Keratinocyte (primary cell): Measurements from ENCODE around the gene PCDH9. TPM values are rescaled to one million over a fixed set of nuclear protein-coding genes. Genes with fewer than 3 reads are reported as not detected.

Experiments
- DNase-seq: peaks from one replicate; pipeline ENCODE4 v3.0.0-alpha.2; 2011; ENCODE audit warnings: low read depth, missing footprints, low spot score
- FAIRE-seq: peaks from 2 replicates; lab custom pipeline; 2011; peaks lifted over from hg19 to GRCh38; lab: Jason Lieb, UNC
- H2AFZ ChIP-seq: 2 replicates; pipeline ENCODE4 v1.6.0; 2012; ENCODE audit warnings: low read length, control low read depth, inconsistent platforms; ENCODE audit not compliant: control insufficient read depth
- H3K27ac ChIP-seq: 2 replicates; pipeline ENCODE4 v1.5.1; 2011; ENCODE audit warnings: low read length; ENCODE audit not compliant: control insufficient read depth, insufficient read depth
- H3K27me3 ChIP-seq: 3 replicates; pipeline ENCODE4 v1.6.0; 2011; ENCODE audit warnings: low read length; ENCODE audit not compliant: control insufficient read depth, insufficient read depth; ENCODE audit errors: extremely low read depth
- H3K36me3 ChIP-seq, 2 experiments: 2 replicates in 1 of 2; 3 replicates in 1 of 2; pipeline ENCODE4 v1.5.1; 2011; ENCODE audit warnings: low read length in 2 of 2, mild to moderate bottlenecking in 1 of 2; ENCODE audit not compliant: control insufficient read depth in 2 of 2, insufficient read depth in 2 of 2; ENCODE audit errors: extremely low read depth in 1 of 2
- H3K4me1 ChIP-seq: 3 replicates; pipeline ENCODE4 v1.5.1; 2011; ENCODE audit warnings: low read length; ENCODE audit not compliant: control insufficient read depth, insufficient read depth; ENCODE audit errors: extremely low read depth
- H3K4me2 ChIP-seq: 3 replicates; pipeline ENCODE4 v1.6.0; 2011; ENCODE audit warnings: low read depth, low read length; ENCODE audit not compliant: control insufficient read depth, insufficient read depth; ENCODE audit errors: extremely low read depth
- H3K4me3 ChIP-seq, 3 experiments: fragments of 200-600 bp in 1 of 3; sonication (generic) in 1 of 3; 2 replicates in 2 of 3; 3 replicates in 1 of 3; pipeline ENCODE4 v1.5.1; 2011 to 2016; ENCODE audit warnings: low read length in 3 of 3, mild to moderate bottlenecking in 3 of 3, control low read depth in 2 of 3, inconsistent platforms in 1 of 3, low read depth in 1 of 3, mixed read lengths in 1 of 3, mixed run types in 1 of 3, moderate library complexity in 1 of 3; ENCODE audit not compliant: control insufficient read depth in 2 of 3, insufficient read depth in 2 of 3; ENCODE audit errors: extremely low read depth in 1 of 3
- H3K79me2 ChIP-seq: 2 replicates; pipeline ENCODE4 v1.6.0; 2012; ENCODE audit warnings: low read length; ENCODE audit not compliant: control insufficient read depth, insufficient read depth
- H3K9ac ChIP-seq: 3 replicates; pipeline ENCODE4 v1.6.0; 2011; ENCODE audit warnings: low read length; ENCODE audit not compliant: control insufficient read depth, insufficient read depth; ENCODE audit errors: extremely low read depth
- H3K9me1 ChIP-seq: 3 replicates; pipeline ENCODE4 v1.6.0; 2011; ENCODE audit warnings: low read length; ENCODE audit not compliant: control insufficient read depth, insufficient read depth; ENCODE audit errors: extremely low read depth
- H3K9me3 ChIP-seq: 2 replicates; pipeline ENCODE4 v1.5.1; 2012; ENCODE audit warnings: low read depth, low read length; ENCODE audit not compliant: control insufficient read depth
- H4K20me1 ChIP-seq: 3 replicates; pipeline ENCODE4 v1.6.0; 2011; ENCODE audit warnings: low read length; ENCODE audit not compliant: control insufficient read depth, insufficient read depth; ENCODE audit errors: extremely low read depth
- EZH2 ChIP-seq: IDR thresholded peaks from one replicate; pipeline ENCODE4 v1.6.1; 2012; ENCODE audit warnings: inconsistent platforms, mild to moderate bottlenecking, low read length, moderate library complexity
- dilution Hi-C: fragments of 300-500 bp; cut with MboI; formaldehyde crosslinking; loops from one replicate; pipeline ENCODE4 v1.7.0; 2020; ENCODE audit warnings: low sequenced_read_pairs; ENCODE audit not compliant: extremely low pct_ligation_motif_present
- polyA plus RNA-seq, 5 experiments: library from polyadenylated mRNA; depleted of rRNA in 3 of 5; stranded (reverse) in 3 of 5; stranded (forward) in 1 of 5; unstranded in 1 of 5; fragments of >200 nt; gene quantifications; 1 replicate in 1 of 5; 2 replicates in 3 of 5; 3 replicates in 1 of 5; pipeline versions ENCODE4 v1.2.1 to v1.2.3, GENCODE V29; 2011 to 2012; ENCODE audit warnings: missing spikeins in 2 of 5, low read depth in 1 of 5, low replicate concordance in 1 of 5
- TF ChIP-seq, protein P1 (sequence below), 3 experiments: IDR thresholded peaks in 1 of 3; conservative IDR thresholded peaks in 1 of 3; optimal IDR thresholded peaks in 1 of 3; 2 replicates in 2 of 3; 3 replicates in 1 of 3; pipeline versions ENCODE3 to v1.5.1; 2011; ENCODE audit warnings: low read length in 3 of 3, mild to moderate bottlenecking in 3 of 3, moderate library complexity in 2 of 3, control low read depth in 1 of 3, inconsistent platforms in 1 of 3; ENCODE audit not compliant: insufficient read depth in 2 of 3; ENCODE audit errors: extremely low read depth in 1 of 3

PCDH9 gene
- polyA plus RNA-seq, 1 donor (not counting 4 experiments of a cell fraction or from before 2014, with no cell fraction given), result 0.21 TPM

DNA sequence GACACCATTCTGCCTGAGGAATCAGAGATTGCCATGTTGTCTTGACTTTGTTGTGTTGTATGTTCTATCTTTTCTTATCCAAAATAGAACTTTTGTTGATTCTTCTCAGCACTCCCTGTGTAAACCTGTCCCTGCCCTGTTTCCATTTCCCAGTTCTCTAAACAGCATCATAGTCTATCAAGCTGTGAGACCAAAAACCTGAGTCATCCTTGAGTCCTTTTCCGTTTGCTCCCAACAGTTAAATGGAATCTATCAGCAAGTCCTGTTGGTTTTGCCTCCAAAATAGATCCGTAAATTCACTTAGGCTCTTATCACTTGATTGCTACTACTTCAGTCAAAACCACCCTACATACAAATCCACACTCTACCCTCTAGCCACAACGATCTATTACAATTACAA lies 667.1 kb downstream of the PCDH9 start:
- no peak overlapping the region for H3K9ac ChIP-seq

DNA sequence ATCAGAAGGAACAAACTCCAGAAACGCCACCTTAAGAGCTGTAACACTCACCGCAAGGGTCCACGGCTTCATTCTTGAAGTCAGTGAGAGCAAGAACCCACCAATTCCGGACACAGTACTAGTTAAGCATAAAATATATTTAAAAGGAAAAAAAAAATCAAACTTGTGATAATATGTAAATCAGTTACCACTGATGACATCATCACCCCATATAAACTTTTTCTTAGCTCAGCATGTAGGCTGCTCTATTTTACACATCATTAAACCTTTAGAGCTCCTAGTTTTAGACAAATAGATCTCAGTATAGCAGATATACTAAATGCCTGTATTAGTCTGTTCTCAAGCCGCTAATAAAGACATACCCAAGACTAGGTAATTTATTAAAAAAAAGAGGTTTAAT lies 668.1 kb downstream of the PCDH9 start:
- FAIRE-seq, result no peak
- H3K9me1 ChIP-seq, result no peaks in the 10 kb centered on the region

More for the DNA sequence above, 667.1 kb downstream of the PCDH9 start:
- Histone ChIP-seq H4K20me1 (no peaks in the 10 kb centered on the region), H3K36me3 (no peaks in the 10 kb centered on the region), H3K4me2 (no peak overlapping the region), H3K27me3 (no peaks in the 10 kb centered on the region), H2AFZ (no peak overlapping the region), H3K4me1 (no peaks in the 10 kb centered on the region), H3K9me3 (no peaks in the 10 kb centered on the region), H3K27ac (no peak overlapping the region), H3K9me1 (no peaks in the 10 kb centered on the region), H3K4me3 (no peak overlapping the region), H3K79me2 (no peaks in the 10 kb centered on the region)
- dilution Hi-C loops, result no loop called here
- DNase-seq (no peak), FAIRE-seq (no peak)
- no peak for TF ChIP-seq EZH2
- TF ChIP-seq, protein P1, sequence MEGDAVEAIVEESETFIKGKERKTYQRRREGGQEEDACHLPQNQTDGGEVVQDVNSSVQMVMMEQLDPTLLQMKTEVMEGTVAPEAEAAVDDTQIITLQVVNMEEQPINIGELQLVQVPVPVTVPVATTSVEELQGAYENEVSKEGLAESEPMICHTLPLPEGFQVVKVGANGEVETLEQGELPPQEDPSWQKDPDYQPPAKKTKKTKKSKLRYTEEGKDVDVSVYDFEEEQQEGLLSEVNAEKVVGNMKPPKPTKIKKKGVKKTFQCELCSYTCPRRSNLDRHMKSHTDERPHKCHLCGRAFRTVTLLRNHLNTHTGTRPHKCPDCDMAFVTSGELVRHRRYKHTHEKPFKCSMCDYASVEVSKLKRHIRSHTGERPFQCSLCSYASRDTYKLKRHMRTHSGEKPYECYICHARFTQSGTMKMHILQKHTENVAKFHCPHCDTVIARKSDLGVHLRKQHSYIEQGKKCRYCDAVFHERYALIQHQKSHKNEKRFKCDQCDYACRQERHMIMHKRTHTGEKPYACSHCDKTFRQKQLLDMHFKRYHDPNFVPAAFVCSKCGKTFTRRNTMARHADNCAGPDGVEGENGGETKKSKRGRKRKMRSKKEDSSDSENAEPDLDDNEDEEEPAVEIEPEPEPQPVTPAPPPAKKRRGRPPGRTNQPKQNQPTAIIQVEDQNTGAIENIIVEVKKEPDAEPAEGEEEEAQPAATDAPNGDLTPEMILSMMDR (optimal IDR thresholded peaks at IDR 0.05 in 1 of 3, IDR thresholded peaks at IDR 0.05 in 1 of 3, conservative IDR thresholded peaks at IDR 0.05 in 1 of 3; ENCODE audit: extremely low read depth in 1 of 3, insufficient read depth in 2 of 3, low read length in 3 of 3), result no peak

More for the DNA sequence above, 668.1 kb downstream of the PCDH9 start:
- Histone ChIP-seq H3K27me3 (no peaks in the 10 kb centered on the region), H3K79me2 (no peaks in the 10 kb centered on the region), H3K4me3 (no peak overlapping the region), H3K4me2 (no peak overlapping the region), H3K9ac (no peak overlapping the region), H4K20me1 (no peaks in the 10 kb centered on the region), H3K4me1 (no peaks in the 10 kb centered on the region), H3K9me3 (no peaks in the 10 kb centered on the region), H3K36me3 (no peaks in the 10 kb centered on the region), H3K27ac (no peak overlapping the region), H2AFZ (no peak overlapping the region)
- dilution Hi-C loops, result no loop called here
- TF ChIP-seq EZH2, result no peak
- TF ChIP-seq, protein P1 (optimal IDR thresholded peaks at IDR 0.05 in 1 of 3, IDR thresholded peaks at IDR 0.05 in 1 of 3, conservative IDR thresholded peaks at IDR 0.05 in 1 of 3; ENCODE audit: extremely low read depth in 1 of 3, insufficient read depth in 2 of 3, low read length in 3 of 3), result no peak
- no peak for DNase-seq
